Astrocyte (in vitro differentiated cells and primary cell): ENCODE measurements around the gene OR4B1.

Experiments
- CTCF ChIP-seq: IDR thresholded peaks from 2 replicates; pipeline ENCODE4 v1.5.1; 2011; ENCODE audit warnings: low read depth, mild to moderate bottlenecking, inconsistent platforms, low read length, moderate library complexity; ENCODE audit not compliant: insufficient read depth
- EZH2 ChIP-seq: IDR thresholded peaks from 2 replicates; pipeline ENCODE4 v1.6.1; 2012; ENCODE audit warnings: mild to moderate bottlenecking, low read length, inconsistent platforms; ENCODE audit not compliant: insufficient read depth

- no peak for TF ChIP-seq CTCF
- TF ChIP-seq EZH2 = no peak
These were observed 12.2 kb downstream of the OR4B1 start for GRCh38 chr11:48228761-48229160.
